Globus pallidus (tissue), 1 donor: ENCODE results near the gene TRIM46.
"Not testable (repeated sequence)": the region's sequence is repeated elsewhere in the genome, so short reads cannot be mapped to it uniquely, and the experiment has no call there.

Source experiments
- DNase-seq: peaks from one replicate; pipeline ENCODE4 v3.0.0-alpha.2; 2015; ENCODE audit warnings: low spot score

Gene TRIM46

DNA sequence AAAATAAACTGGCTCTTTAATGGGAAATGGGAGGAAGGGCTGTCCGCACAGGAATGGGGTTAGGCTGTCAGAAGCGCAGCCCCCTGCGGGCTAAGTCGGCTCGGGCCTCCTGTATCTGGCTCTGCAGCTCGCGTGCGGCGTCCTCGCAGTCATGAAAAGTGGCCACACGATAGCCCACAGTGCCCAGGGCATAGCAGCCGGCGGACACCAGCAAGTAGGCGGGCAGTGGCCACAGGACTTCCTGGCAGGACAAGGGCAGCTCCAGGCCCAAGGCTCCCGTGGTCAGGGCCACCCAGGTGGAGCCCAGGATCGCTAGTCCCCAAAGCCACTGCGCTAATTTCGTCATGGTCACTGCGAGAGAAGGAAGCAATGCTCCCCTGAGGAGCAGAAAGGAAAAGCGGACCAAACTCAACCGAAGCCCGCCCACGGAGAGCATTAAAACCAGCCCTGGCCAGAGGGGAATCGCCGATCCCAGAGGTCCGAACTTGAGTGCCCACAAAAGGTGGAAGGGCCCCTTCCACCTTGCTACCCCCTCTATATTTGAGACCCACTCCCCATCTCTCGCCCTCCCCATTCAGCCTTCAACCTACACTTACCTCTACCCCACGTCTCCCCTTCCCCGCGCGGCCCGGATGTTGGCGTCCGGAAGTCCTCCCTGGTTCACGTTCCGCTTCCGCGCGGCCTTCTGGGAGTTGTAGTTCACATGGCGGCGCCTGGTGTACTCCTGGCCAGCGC lies 33.6 kb upstream of the TRIM46 start, which contains the start of gene DPM3:
TSS of gene DPM3 (minus strand) at position 637 of the 735 bp plus-strand sequence. CDS start at position 346, 291 bp downstream.
- peak; percentile 89 for DNase-seq

DNA sequence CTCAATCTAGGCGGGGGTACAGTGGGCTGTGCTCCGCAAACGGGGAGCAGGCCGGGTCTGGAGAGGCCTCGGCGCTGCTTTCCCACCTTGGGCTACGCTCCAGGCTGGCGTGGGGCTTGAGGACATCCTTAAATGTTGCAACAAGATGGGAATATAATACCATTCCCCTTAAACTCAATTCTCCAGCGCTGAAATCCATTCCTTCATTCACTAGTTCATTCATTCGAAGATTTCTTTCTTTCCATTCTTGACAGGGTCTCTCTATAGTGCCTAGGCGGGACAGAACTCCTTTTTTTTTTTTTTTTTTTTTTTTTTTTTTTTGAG lies 33.1 kb upstream of the TRIM46 start:
- DNase-seq, result no peak

GRCh38 chr1:155141749-155142148 lies 31.9 kb upstream of the TRIM46 start:
- DNase-seq, result no peak

- no peak for DNase-seq
Measured at GRCh38 chr1:155145491-155145890, 28.2 kb upstream of the TRIM46 start.

GRCh38 chr1:155155996-155156643 lies 17.5 kb upstream of the TRIM46 start:
- not testable (repeated sequence) for DNase-seq

GRCh38 chr1:155158991-155159390 lies 14.7 kb upstream of the TRIM46 start:
- DNase-seq, result no peak

- DNase-seq, result no peak
Measured at GRCh38 chr1:155160128-155160527, 13.5 kb upstream of the TRIM46 start.

DNA sequence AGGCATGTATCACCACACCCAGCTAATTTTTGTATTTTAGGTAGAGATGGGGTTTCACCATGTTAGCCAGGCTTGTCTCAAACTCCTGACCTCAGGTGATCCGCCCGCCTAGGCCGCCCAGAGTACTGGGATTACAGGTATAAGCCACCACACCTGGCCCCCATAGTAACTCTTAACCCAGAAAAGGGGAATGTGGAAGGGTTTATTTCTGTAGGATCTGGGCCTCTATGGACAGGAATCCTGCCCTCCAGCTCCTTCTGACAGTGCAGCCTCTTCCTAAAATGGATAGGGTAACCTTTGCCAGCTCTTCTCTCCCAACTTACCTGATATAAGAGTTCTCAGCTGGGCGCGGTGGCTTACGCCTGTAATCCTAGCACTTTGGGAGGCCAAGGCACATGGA lies 11.0 kb upstream of the TRIM46 start:
- not testable (repeated sequence) for DNase-seq

DNA sequence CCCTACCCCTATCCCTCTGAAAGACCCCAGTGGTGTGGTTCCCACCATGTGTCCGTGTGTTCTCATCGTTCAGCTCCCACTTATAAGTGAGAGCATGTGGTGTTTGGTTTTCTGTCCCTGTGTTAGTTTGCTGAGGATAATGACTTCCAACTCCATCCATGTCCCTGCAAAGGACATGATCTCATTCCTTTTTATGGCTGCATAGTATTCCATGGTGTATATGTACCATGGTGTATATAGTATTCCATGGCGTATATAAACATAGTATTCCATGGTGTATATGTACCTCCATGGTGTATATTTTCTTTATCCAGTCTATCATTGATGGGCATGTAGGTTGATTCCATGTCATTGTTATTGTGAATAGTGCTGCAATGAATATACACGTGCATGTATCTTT lies 9.9 kb upstream of the TRIM46 start:
- DNase-seq, result not testable (repeated sequence)

- DNase-seq, result not testable (repeated sequence)
Measured at GRCh38 chr1:155164625-155165024, 9.0 kb upstream of the TRIM46 start.

GRCh38 chr1:155166051-155166470 lies 7.6 kb upstream of the TRIM46 start:
- no peak for DNase-seq

DNA sequence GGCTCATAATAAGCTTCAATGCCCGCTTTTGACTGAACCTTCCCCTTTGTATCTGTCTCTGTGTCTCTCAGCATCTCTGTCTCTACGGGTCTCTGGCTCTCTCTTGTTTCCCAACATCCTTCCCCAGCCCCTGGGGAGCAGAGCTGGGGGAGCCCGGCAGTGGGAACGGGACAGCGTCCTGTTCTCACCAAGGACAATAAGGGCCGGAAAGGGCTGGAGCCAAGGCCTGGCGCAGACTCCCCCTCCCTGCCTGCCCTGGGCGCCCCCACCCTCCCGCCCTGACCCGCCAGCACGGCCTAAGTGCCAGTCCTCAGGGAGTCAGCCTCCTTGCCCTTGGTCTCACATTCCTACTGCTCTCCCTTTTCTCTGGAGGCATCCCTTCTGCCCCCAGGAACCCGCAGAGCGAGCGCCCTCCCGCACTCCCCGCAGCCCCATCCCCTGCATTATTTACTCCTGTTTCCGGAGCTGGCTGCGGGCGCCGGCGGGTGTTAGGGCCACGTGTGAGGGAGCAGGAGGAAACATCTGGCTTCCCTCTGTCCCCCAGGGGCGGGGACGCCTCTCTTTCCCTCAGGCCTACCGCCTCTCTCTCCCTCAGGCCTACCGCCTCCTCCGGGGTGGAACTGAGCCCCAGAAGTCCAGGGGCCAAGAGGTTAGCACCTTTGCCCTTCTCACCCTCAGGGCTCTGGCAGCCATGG lies 7.0 kb upstream of the TRIM46 start:
- peak; percentile 54 for DNase-seq

DNA sequence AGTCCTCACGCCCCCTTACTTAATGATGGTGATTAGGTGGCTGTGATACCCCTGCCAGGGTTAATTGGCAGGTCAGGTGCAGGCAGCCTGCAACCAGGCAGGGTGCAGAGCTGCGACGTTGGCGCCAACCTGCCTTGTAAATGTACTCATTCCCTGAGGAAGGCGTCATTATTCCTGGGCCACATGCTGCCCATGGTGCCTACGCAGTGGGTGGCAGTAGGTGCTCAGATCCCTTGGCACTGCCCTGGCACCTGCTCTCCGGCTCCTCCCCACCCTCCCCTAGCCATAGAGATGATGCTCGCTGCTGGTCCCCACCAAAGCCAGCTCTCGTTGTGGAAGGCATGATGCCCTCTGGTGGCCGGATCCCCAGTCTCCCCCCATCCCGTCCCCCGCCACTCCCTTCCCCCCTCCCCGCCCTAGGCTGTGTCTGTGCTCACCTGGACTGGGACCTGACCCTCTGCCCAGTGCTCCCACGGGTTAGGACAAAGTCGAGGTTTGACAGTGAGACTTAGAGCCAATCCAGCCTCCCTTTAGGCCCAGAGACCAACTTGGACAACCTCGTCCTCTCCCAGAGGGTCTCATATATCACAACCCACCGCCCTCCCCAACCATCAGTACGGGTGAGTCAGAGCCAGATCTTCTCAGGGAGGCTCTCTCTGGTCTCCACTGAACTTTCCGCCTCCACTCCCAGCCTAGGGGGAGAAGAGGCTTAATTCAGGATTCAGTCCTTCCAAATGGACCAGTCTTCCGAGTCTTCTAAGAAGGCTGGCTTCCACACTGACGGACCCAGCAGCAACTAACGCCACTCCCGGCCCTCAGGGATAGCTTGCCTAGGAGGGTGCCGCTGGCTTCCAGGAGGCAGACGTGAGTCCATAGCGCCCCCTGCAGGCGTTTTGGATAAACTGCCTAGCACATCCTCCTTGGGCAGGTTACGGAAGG lies 6.2 kb upstream of the TRIM46 start:
- DNase-seq, result peak; percentile 93

- DNase-seq, result not testable (repeated sequence)
Measured at GRCh38 chr1:155168105-155168445, 5.6 kb upstream of the TRIM46 start.

- DNase-seq, result no peak
Measured at GRCh38 chr1:155168456-155169210, 5.0 kb upstream of the TRIM46 start.

- no peak for DNase-seq
Measured at GRCh38 chr1:155169541-155169940, 4.1 kb upstream of the TRIM46 start.

DNA sequence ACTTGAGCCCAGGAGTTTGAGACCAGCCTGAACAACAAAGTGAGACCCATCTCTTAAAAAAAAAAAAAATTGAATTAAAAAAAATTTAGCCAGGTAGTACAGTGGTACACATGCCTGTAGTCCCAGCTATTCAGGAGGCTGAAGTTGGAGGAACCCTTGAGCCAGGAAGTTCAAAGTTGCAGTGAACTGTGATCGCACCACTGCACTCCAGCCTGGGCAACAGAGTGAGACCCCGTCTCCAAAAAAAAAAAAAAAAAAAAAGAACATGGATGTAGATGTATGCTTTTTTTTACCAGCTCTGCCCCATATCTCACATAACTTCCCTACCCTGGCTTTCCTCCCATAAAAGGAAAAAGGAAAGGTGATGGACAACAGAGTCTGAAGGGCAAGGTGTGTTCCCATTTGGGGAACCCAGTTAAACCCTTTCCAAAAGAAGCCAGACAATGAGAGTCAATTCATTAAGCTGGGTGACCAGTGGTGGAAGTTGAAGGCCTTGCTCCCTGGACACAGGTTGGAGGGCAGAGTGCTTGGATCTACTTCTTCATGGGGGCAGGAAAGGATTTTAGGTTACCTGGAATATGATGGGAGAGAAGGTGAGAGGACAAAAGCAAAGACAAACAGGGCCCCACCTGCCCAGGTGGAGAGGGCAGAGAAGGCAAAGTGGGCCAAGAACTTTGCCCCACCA lies 3.4 kb upstream of the TRIM46 start:
- DNase-seq, result no peak

DNA sequence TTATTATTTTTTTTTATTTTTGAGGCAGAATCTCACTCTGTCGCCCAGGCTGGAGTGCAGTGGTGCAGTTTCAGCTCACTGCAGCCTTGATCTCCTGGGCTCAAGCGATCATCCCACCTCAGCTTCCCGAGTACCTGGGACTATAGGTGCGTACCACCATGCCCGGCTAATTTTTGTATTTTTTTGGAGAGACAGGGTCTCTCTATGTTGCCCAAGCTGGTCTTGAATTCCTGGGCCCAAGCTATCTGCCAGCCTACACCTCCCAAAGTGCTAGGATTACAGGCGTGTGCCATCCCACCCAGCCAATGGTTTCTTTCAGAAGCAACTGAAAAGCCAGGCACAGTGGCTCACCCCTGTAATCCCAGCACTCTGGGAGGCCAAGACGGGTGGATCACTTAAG lies 2.8 kb upstream of the TRIM46 start:
- DNase-seq, result no peak

GRCh38 chr1:155171836-155172731 lies 1.6 kb upstream of the TRIM46 start:
- no peak for DNase-seq
